Measurements from ENCODE around the gene MYOD1. TPM values are rescaled to one million over a fixed set of nuclear protein-coding genes. Genes with fewer than 3 reads are reported as not detected.

Gene MYOD1
- not detected in 2 replicates for total RNA-seq (2014; rRNA removed; shearing (Covaris generic); ENCODE audit: low replicate concordance)

GRCh38 chr11:17719028-17719937 lies at the start of gene MYOD1:
MYOD1 (plus strand) TSS chr11:17719571; CDS start chr11:17719783, 212 bp downstream.
- H3K9me2 ChIP-seq (replicated peaks; ENCODE audit: insufficient read depth, low read length), result no peaks in the 10 kb centered on the region
- H3K27me3 ChIP-seq (ENCODE audit: low read length), result no peaks in the 10 kb centered on the region
- H3K9ac ChIP-seq (ENCODE audit: low read length), result no peak within 1 kb of the TSS
- H2AFZ ChIP-seq (ENCODE audit: low read length), result no peak within 1 kb of the TSS
- no peak within 1 kb of the TSS for H3K27ac ChIP-seq (ENCODE audit: low read length)
- no peaks in the 10 kb centered on the region for H4K20me1 ChIP-seq (ENCODE audit: insufficient read depth, low read depth, low read length)
- no peak within 1 kb of the TSS for H3K4me2 ChIP-seq (ENCODE audit: low read depth, low read length, poor library complexity, severe bottlenecking)
- no peaks in the 10 kb centered on the region for H3K79me2 ChIP-seq (ENCODE audit: low read length)
- H3K4me3 ChIP-seq (ENCODE audit: low read length), result no peak within 1 kb of the TSS
- no peaks in the 10 kb centered on the region for H3K36me3 ChIP-seq (ENCODE audit: insufficient read depth, low read length)
- H3K4me1 ChIP-seq (ENCODE audit: low read length), result no peaks in the 10 kb centered on the region
- no peaks in the 10 kb centered on the region for H3K9me3 ChIP-seq (ENCODE audit: low read length)
- DNase-seq, result no peak

- Histone ChIP-seq H3K27me3 (ENCODE audit: low read length) (no peaks in the 10 kb centered on the region), H4K20me1 (ENCODE audit: insufficient read depth, low read depth, low read length) (no peaks in the 10 kb centered on the region), H3K4me1 (ENCODE audit: low read length) (no peaks in the 10 kb centered on the region), H3K36me3 (ENCODE audit: insufficient read depth, low read length) (no peaks in the 10 kb centered on the region), H3K4me3 (ENCODE audit: low read length) (no peak overlapping the region), H3K9me2 (replicated peaks; ENCODE audit: insufficient read depth, low read length) (no peaks in the 10 kb centered on the region), H3K4me2 (ENCODE audit: low read depth, low read length, poor library complexity, severe bottlenecking) (no peak overlapping the region), H3K9ac (ENCODE audit: low read length) (no peak overlapping the region), H2AFZ (ENCODE audit: low read length) (no peak overlapping the region), H3K79me2 (ENCODE audit: low read length) (no peaks in the 10 kb centered on the region), H3K9me3 (ENCODE audit: low read length) (no peaks in the 10 kb centered on the region), H3K27ac (ENCODE audit: low read length) (no peak overlapping the region)
- no peak for DNase-seq
Observed at GRCh38 chr11:17672469-17672868, 46.9 kb upstream of the MYOD1 start.

GRCh38 chr11:17673951-17674350 lies 45.4 kb upstream of the MYOD1 start:
- Histone ChIP-seq H2AFZ (ENCODE audit: low read length) (no peak overlapping the region), H4K20me1 (ENCODE audit: insufficient read depth, low read depth, low read length) (no peaks in the 10 kb centered on the region), H3K9me2 (replicated peaks; ENCODE audit: insufficient read depth, low read length) (no peaks in the 10 kb centered on the region), H3K4me3 (ENCODE audit: low read length) (no peak overlapping the region), H3K27me3 (ENCODE audit: low read length) (no peaks in the 10 kb centered on the region), H3K9me3 (ENCODE audit: low read length) (no peaks in the 10 kb centered on the region), H3K4me2 (ENCODE audit: low read depth, low read length, poor library complexity, severe bottlenecking) (no peak overlapping the region), H3K36me3 (ENCODE audit: insufficient read depth, low read length) (no peaks in the 10 kb centered on the region), H3K9ac (ENCODE audit: low read length) (no peak overlapping the region), H3K4me1 (ENCODE audit: low read length) (no peaks in the 10 kb centered on the region), H3K79me2 (ENCODE audit: low read length) (no peaks in the 10 kb centered on the region), H3K27ac (ENCODE audit: low read length) (no peak overlapping the region)
- no peak for DNase-seq

GRCh38 chr11:17682848-17683247 lies 36.5 kb upstream of the MYOD1 start:
- Histone ChIP-seq H2AFZ (ENCODE audit: low read length) (no peak overlapping the region), H3K4me1 (ENCODE audit: low read length) (no peaks in the 10 kb centered on the region), H3K4me2 (ENCODE audit: low read depth, low read length, poor library complexity, severe bottlenecking) (no peak overlapping the region), H3K9me3 (ENCODE audit: low read length) (no peaks in the 10 kb centered on the region), H3K9ac (ENCODE audit: low read length) (no peak overlapping the region), H3K79me2 (ENCODE audit: low read length) (no peaks in the 10 kb centered on the region), H3K27me3 (ENCODE audit: low read length) (no peaks in the 10 kb centered on the region), H3K9me2 (replicated peaks; ENCODE audit: insufficient read depth, low read length) (no peaks in the 10 kb centered on the region), H3K4me3 (ENCODE audit: low read length) (no peak overlapping the region), H3K36me3 (ENCODE audit: insufficient read depth, low read length) (no peaks in the 10 kb centered on the region), H4K20me1 (ENCODE audit: insufficient read depth, low read depth, low read length) (no peaks in the 10 kb centered on the region), H3K27ac (ENCODE audit: low read length) (no peak overlapping the region)
- no peak for DNase-seq

- H2AFZ ChIP-seq (ENCODE audit: low read length), result no peak overlapping the region
Observed at GRCh38 chr11:17683377-17684161, 35.8 kb upstream of the MYOD1 start.

GRCh38 chr11:17684550-17684949 lies 34.8 kb upstream of the MYOD1 start:
- H3K79me2 ChIP-seq (ENCODE audit: low read length), result no peaks in the 10 kb centered on the region
- H3K9me2 ChIP-seq (replicated peaks; ENCODE audit: insufficient read depth, low read length), result no peaks in the 10 kb centered on the region
- no peak overlapping the region for H3K9ac ChIP-seq (ENCODE audit: low read length)
- no peak overlapping the region for H3K4me2 ChIP-seq (ENCODE audit: low read depth, low read length, poor library complexity, severe bottlenecking)
- no peak for DNase-seq
- no peak overlapping the region for H3K27ac ChIP-seq (ENCODE audit: low read length)
- no peaks in the 10 kb centered on the region for H3K27me3 ChIP-seq (ENCODE audit: low read length)
- no peaks in the 10 kb centered on the region for H3K4me1 ChIP-seq (ENCODE audit: low read length)
- H3K36me3 ChIP-seq (ENCODE audit: insufficient read depth, low read length), result no peaks in the 10 kb centered on the region
- no peaks in the 10 kb centered on the region for H3K9me3 ChIP-seq (ENCODE audit: low read length)
- H3K4me3 ChIP-seq (ENCODE audit: low read length), result no peak overlapping the region
- H2AFZ ChIP-seq (ENCODE audit: low read length), result no peak overlapping the region
- no peaks in the 10 kb centered on the region for H4K20me1 ChIP-seq (ENCODE audit: insufficient read depth, low read depth, low read length)

More at GRCh38 chr11:17683377-17684161, 35.8 kb upstream of the MYOD1 start:
- H3K4me2 ChIP-seq (ENCODE audit: low read depth, low read length, poor library complexity, severe bottlenecking), result no peak overlapping the region
- H3K27ac ChIP-seq (ENCODE audit: low read length), result no peak overlapping the region
- no peaks in the 10 kb centered on the region for H3K79me2 ChIP-seq (ENCODE audit: low read length)
- no peak overlapping the region for H3K9ac ChIP-seq (ENCODE audit: low read length)
- H3K27me3 ChIP-seq (ENCODE audit: low read length), result no peaks in the 10 kb centered on the region
- H3K4me1 ChIP-seq (ENCODE audit: low read length), result no peaks in the 10 kb centered on the region
- H4K20me1 ChIP-seq (ENCODE audit: insufficient read depth, low read depth, low read length), result no peaks in the 10 kb centered on the region
- no peaks in the 10 kb centered on the region for H3K9me3 ChIP-seq (ENCODE audit: low read length)
- H3K4me3 ChIP-seq (ENCODE audit: low read length), result no peak overlapping the region
- no peaks in the 10 kb centered on the region for H3K9me2 ChIP-seq (replicated peaks; ENCODE audit: insufficient read depth, low read length)
- DNase-seq, result no peak
- no peaks in the 10 kb centered on the region for H3K36me3 ChIP-seq (ENCODE audit: insufficient read depth, low read length)

- H3K27me3 ChIP-seq (ENCODE audit: low read length), result no peaks in the 10 kb centered on the region
- H3K4me1 ChIP-seq (ENCODE audit: low read length), result no peaks in the 10 kb centered on the region
- no peak overlapping the region for H2AFZ ChIP-seq (ENCODE audit: low read length)
- H3K9me3 ChIP-seq (ENCODE audit: low read length), result no peaks in the 10 kb centered on the region
- no peaks in the 10 kb centered on the region for H4K20me1 ChIP-seq (ENCODE audit: insufficient read depth, low read depth, low read length)
- no peaks in the 10 kb centered on the region for H3K9me2 ChIP-seq (replicated peaks; ENCODE audit: insufficient read depth, low read length)
- no peak overlapping the region for H3K4me3 ChIP-seq (ENCODE audit: low read length)
- no peak for DNase-seq
- H3K27ac ChIP-seq (ENCODE audit: low read length), result no peak overlapping the region
- H3K36me3 ChIP-seq (ENCODE audit: insufficient read depth, low read length), result no peaks in the 10 kb centered on the region
- no peak overlapping the region for H3K4me2 ChIP-seq (ENCODE audit: low read depth, low read length, poor library complexity, severe bottlenecking)
- H3K9ac ChIP-seq (ENCODE audit: low read length), result no peak overlapping the region
- no peaks in the 10 kb centered on the region for H3K79me2 ChIP-seq (ENCODE audit: low read length)
Observed at GRCh38 chr11:17686231-17686980, 33.0 kb upstream of the MYOD1 start.
